H1 (cell line): ENCODE measurements around the gene OMP.

Experiments
- ATF2 ChIP-seq: IDR thresholded peaks from 2 replicates; pipeline ENCODE4 v1.6.1; 2012; ENCODE audit warnings: low read length, inconsistent platforms
- BRCA1 ChIP-seq: IDR thresholded peaks from 2 replicates; pipeline ENCODE4 v1.6.1; 2012; ENCODE audit warnings: low read depth, low read length, improper control_type of control experiment
- CTCF ChIP-seq, 3 experiments: IDR thresholded peaks; 1 replicate in 2 of 3; 2 replicates in 1 of 3; pipeline versions ENCODE4 v1.5.1 to v1.6.1; 2011; ENCODE audit warnings: low read length in 3 of 3, mild to moderate bottlenecking in 3 of 3, inconsistent platforms in 2 of 3, low read depth in 1 of 3, moderate library complexity in 1 of 3; ENCODE audit not compliant: insufficient read depth in 1 of 3; ENCODE audit errors: control extremely low read depth in 1 of 3
- EP300 ChIP-seq, 2 experiments: IDR thresholded peaks; 1 replicate in 1 of 2; 2 replicates in 1 of 2; pipeline ENCODE4 v1.6.1; 2011 to 2012; ENCODE audit warnings: low read depth in 2 of 2, low read length in 2 of 2, mild to moderate bottlenecking in 2 of 2, borderline replicate concordance in 1 of 2, inconsistent platforms in 1 of 2, moderate library complexity in 1 of 2
- GABPA ChIP-seq: IDR thresholded peaks from 2 replicates; pipeline ENCODE4 v1.6.1; 2011; ENCODE audit warnings: mild to moderate bottlenecking, low read length, moderate library complexity, borderline replicate concordance; ENCODE audit not compliant: insufficient read depth
- POLR2A ChIP-seq, 2 experiments: IDR thresholded peaks; 1 replicate in 1 of 2; 2 replicates in 1 of 2; pipeline ENCODE4 v1.6.1; 2011; ENCODE audit warnings: low read depth in 2 of 2, low read length in 2 of 2, mild to moderate bottlenecking in 2 of 2; ENCODE audit errors: control extremely low read depth in 1 of 2
- POLR2AphosphoS5 ChIP-seq: IDR thresholded peaks from 2 replicates; pipeline ENCODE4 v1.6.1; 2011; ENCODE audit warnings: low read depth, low read length
- SRF ChIP-seq: IDR thresholded peaks from 2 replicates; pipeline ENCODE4 v1.6.1; 2011; ENCODE audit warnings: mild to moderate bottlenecking, low read depth, low read length, moderate library complexity

- TF ChIP-seq SRF = no peak
- TF ChIP-seq BRCA1 = no peak
- TF ChIP-seq POLR2AphosphoS5 = no peak
- no peak for TF ChIP-seq GABPA
- TF ChIP-seq EP300 (IDR thresholded peaks at IDR 0.05; ENCODE audit: borderline replicate concordance in 1 of 2, low read depth in 2 of 2, low read length in 2 of 2) = no peak
- no peak for TF ChIP-seq CTCF (IDR thresholded peaks at IDR 0.05; ENCODE audit: control extremely low read depth in 1 of 3, insufficient read depth in 1 of 3, low read depth in 1 of 3, low read length in 3 of 3)
- no peak for TF ChIP-seq ATF2
- no peak for TF ChIP-seq POLR2A (IDR thresholded peaks at IDR 0.05; ENCODE audit: control extremely low read depth in 1 of 2, low read depth in 2 of 2, low read length in 2 of 2)
Observed at GRCh38 chr11:77089004-77089545, 13.6 kb upstream of the OMP start.
